ENCODE results near the gene OR7C1. TPM values are rescaled to one million over a fixed set of nuclear protein-coding genes. Genes with fewer than 3 reads are reported as not detected.
"Not testable (repeated sequence)": the region's sequence is repeated elsewhere in the genome, so short reads cannot be mapped to it uniquely, and the experiment has no call there.

OR7C1 gene
- polyA plus RNA-seq, 1 of the 3 experiments (the other 2 are of a cell fraction): not detected

- DNase-seq: no peak
Observed at GRCh38 chr19:14767466-14767971, 67.5 kb downstream of the OR7C1 start.

GRCh38 chr19:14765841-14766240 lies 69.1 kb downstream of the OR7C1 start:
- H3K9me3 ChIP-seq; H3K4me3 ChIP-seq (ENCODE audit: low read depth in 2 of 2, low read length in 1 of 2); CTCF ChIA-PET; H3F3A ChIP-seq (replicated peaks; ENCODE audit: insufficient read depth); H3K9me2 ChIP-seq; H3K4me2 ChIP-seq; H2AFZ ChIP-seq (ENCODE audit: low read depth); H3K9ac ChIP-seq; H4K20me1 ChIP-seq (ENCODE audit: insufficient read depth); H3K4me1 ChIP-seq (ENCODE audit: control insufficient read depth in 1 of 2, insufficient read depth in 2 of 2, low read depth in 1 of 2, low read length in 1 of 2); H3K36me3 ChIP-seq (replicated peaks in 1 of 2; ENCODE audit: control insufficient read depth in 1 of 2, insufficient read depth in 2 of 2, low read length in 1 of 2); H3K27ac ChIP-seq (ENCODE audit: low read depth in 2 of 2, low read length in 1 of 2); H3K79me2 ChIP-seq (ENCODE audit: insufficient read depth); POLR2A ChIA-PET; DNase-seq: not testable (repeated sequence)
- H3K27me3 ChIP-seq (ENCODE audit: insufficient read depth): peaks cover 30% of the 10 kb centered on the region; the same call in 1 of the 2 replicates
- 37% methylated on average over 5 of the region's 15 CpGs for WGBS (ENCODE audit: low lambda C conversion rate)

More at GRCh38 chr19:14767466-14767971, 67.5 kb downstream of the OR7C1 start:
- no peak overlapping the region for H3K9ac ChIP-seq
- H3K4me3 ChIP-seq (ENCODE audit: low read depth in 2 of 2, low read length in 1 of 2): no peak overlapping the region
- no peaks in the 10 kb centered on the region for H3K9me3 ChIP-seq
- no peaks in the 10 kb centered on the region for H3K79me2 ChIP-seq (ENCODE audit: insufficient read depth)
- peaks cover 21% of the 10 kb centered on the region; the same call in 1 of the 2 replicates for H3K27me3 ChIP-seq (ENCODE audit: insufficient read depth)
- H3F3A ChIP-seq (replicated peaks; ENCODE audit: insufficient read depth): no peaks in the 10 kb centered on the region
- H3K4me1 ChIP-seq (ENCODE audit: control insufficient read depth in 1 of 2, insufficient read depth in 2 of 2, low read depth in 1 of 2, low read length in 1 of 2): no peaks in the 10 kb centered on the region
- no peaks in the 10 kb centered on the region for H3K36me3 ChIP-seq (replicated peaks in 1 of 2; ENCODE audit: control insufficient read depth in 1 of 2, insufficient read depth in 2 of 2, low read length in 1 of 2)
- H3K9me2 ChIP-seq: no peaks in the 10 kb centered on the region
- no peak overlapping the region for H2AFZ ChIP-seq (ENCODE audit: low read depth)
- 6% methylated on average over 2 of the region's 2 CpGs for WGBS (ENCODE audit: low lambda C conversion rate)
- no peak overlapping the region for H3K27ac ChIP-seq (ENCODE audit: low read depth in 2 of 2, low read length in 1 of 2)
- no peak overlapping the region for H3K4me2 ChIP-seq
- TF ChIP-seq FOSL2 (IDR thresholded peaks at IDR 0.05; ENCODE audit: borderline replicate concordance, low read depth) (no peak), ZBTB33 (IDR thresholded peaks at IDR 0.05; ENCODE audit: borderline replicate concordance, low read depth) (no peak), IRF3 (IDR thresholded peaks at IDR 0.05; ENCODE audit: low read depth, low read length) (no peak), USF1 (IDR thresholded peaks at IDR 0.05; ENCODE audit: borderline replicate concordance, low read depth) (no peak), YY1 (IDR thresholded peaks at IDR 0.05; ENCODE audit: low read depth) (no peak), TEAD4 (IDR thresholded peaks at IDR 0.05; ENCODE audit: borderline replicate concordance, insufficient read depth) (no peak), JUND (IDR thresholded peaks at IDR 0.05) (no peak), TCF12 (IDR thresholded peaks at IDR 0.05) (no peak), MXI1 (IDR thresholded peaks at IDR 0.05; ENCODE audit: low read depth, low read length) (no peak), EP300 (IDR thresholded peaks at IDR 0.05; ENCODE audit: borderline replicate concordance in 1 of 2, low read depth in 1 of 2, low read length in 1 of 2) (no peak), EZH2phosphoT487 (IDR thresholded peaks at IDR 0.05; ENCODE audit: borderline replicate concordance, low read depth) (no peak)
- ChIA-PET CTCF (no interaction called here), POLR2A (no interaction called here)
- no peaks in the 10 kb centered on the region for H4K20me1 ChIP-seq (ENCODE audit: insufficient read depth)

GRCh38 chr19:14765403-14765802 lies 69.6 kb downstream of the OR7C1 start:
- CTCF ChIA-PET: not testable (repeated sequence)
- WGBS (ENCODE audit: low lambda C conversion rate): 48% methylated on average over 7 of the region's 18 CpGs

More at GRCh38 chr19:14765403-14765802, 69.6 kb downstream of the OR7C1 start:
- H3K36me3 ChIP-seq (replicated peaks in 1 of 2; ENCODE audit: control insufficient read depth in 1 of 2, insufficient read depth in 2 of 2, low read length in 1 of 2); H3K4me1 ChIP-seq (ENCODE audit: control insufficient read depth in 1 of 2, insufficient read depth in 2 of 2, low read depth in 1 of 2, low read length in 1 of 2); POLR2A ChIA-PET; H3K27ac ChIP-seq (ENCODE audit: low read depth in 2 of 2, low read length in 1 of 2); H3F3A ChIP-seq (replicated peaks; ENCODE audit: insufficient read depth); H3K79me2 ChIP-seq (ENCODE audit: insufficient read depth); H3K9me2 ChIP-seq; H3K4me2 ChIP-seq; DNase-seq; H3K9ac ChIP-seq; H2AFZ ChIP-seq (ENCODE audit: low read depth); H4K20me1 ChIP-seq (ENCODE audit: insufficient read depth); H3K9me3 ChIP-seq; H3K4me3 ChIP-seq (ENCODE audit: low read depth in 2 of 2, low read length in 1 of 2): not testable (repeated sequence)
- H3K27me3 ChIP-seq (ENCODE audit: insufficient read depth): peaks cover 34% of the 10 kb centered on the region; the same call in 1 of the 2 replicates
